T1000 (cell line): ENCODE results near the gene PPP1R11.
"Not testable (repeated sequence)": the region's sequence is repeated elsewhere in the genome, so short reads cannot be mapped to it uniquely, and the experiment has no call there.

Source experiments
- DNase-seq: peaks from one replicate; lab custom pipeline; 2025; ENCODE audit warnings: mixed read lengths; lab: John Stamatoyannopoulos, UW

Gene PPP1R11

GRCh38 chr6:30066577-30067459 lies at the start of gene PPP1R11:
Gene PPP1R11, plus strand, starts transcription at chr6:30067198. Its CDS starts 213 bp downstream, at chr6:30067411.
- peak; percentile 96 for DNase-seq

- DNase-seq = no peak
Observed at GRCh38 chr6:30019819-30020218, 47.2 kb upstream of the PPP1R11 start.

- no peak for DNase-seq
Observed at GRCh38 chr6:30020626-30021025, 46.4 kb upstream of the PPP1R11 start.

GRCh38 chr6:30022189-30022588 lies 44.8 kb upstream of the PPP1R11 start:
- DNase-seq = no peak

GRCh38 chr6:30022712-30023111 lies 44.3 kb upstream of the PPP1R11 start:
- not testable (repeated sequence) for DNase-seq

- DNase-seq = no peak
Observed at GRCh38 chr6:30025186-30025585, 41.8 kb upstream of the PPP1R11 start.

- DNase-seq = no peak
Observed at GRCh38 chr6:30029588-30029987, 37.4 kb upstream of the PPP1R11 start.

- no peak for DNase-seq
Observed at GRCh38 chr6:30031381-30031780, 35.6 kb upstream of the PPP1R11 start.

GRCh38 chr6:30033440-30033839 lies 33.6 kb upstream of the PPP1R11 start:
- DNase-seq = not testable (repeated sequence)

GRCh38 chr6:30035784-30036183 lies 31.2 kb upstream of the PPP1R11 start:
- DNase-seq = no peak

- no peak for DNase-seq
Observed at GRCh38 chr6:30037182-30037788, 29.7 kb upstream of the PPP1R11 start.

GRCh38 chr6:30041221-30041620 lies 25.8 kb upstream of the PPP1R11 start:
- DNase-seq = no peak

- no peak for DNase-seq
Observed at GRCh38 chr6:30041821-30042220, 25.2 kb upstream of the PPP1R11 start.

- no peak for DNase-seq
Observed at GRCh38 chr6:30042476-30042875, 24.5 kb upstream of the PPP1R11 start.

GRCh38 chr6:30042914-30043313 lies 24.1 kb upstream of the PPP1R11 start:
- no peak for DNase-seq

GRCh38 chr6:30043744-30044143 lies 23.3 kb upstream of the PPP1R11 start:
- no peak for DNase-seq

GRCh38 chr6:30044630-30045029 lies 22.4 kb upstream of the PPP1R11 start:
- DNase-seq = no peak

GRCh38 chr6:30047220-30047619 lies 19.8 kb upstream of the PPP1R11 start:
- DNase-seq = no peak

- DNase-seq = no peak
Observed at GRCh38 chr6:30053682-30054081, 13.3 kb upstream of the PPP1R11 start.

- no peak for DNase-seq
Observed at GRCh38 chr6:30055513-30055912, 11.5 kb upstream of the PPP1R11 start.

GRCh38 chr6:30060606-30061091 lies 6.3 kb upstream of the PPP1R11 start:
- DNase-seq = no peak

- peak; percentile 83 for DNase-seq
Observed at GRCh38 chr6:30061092-30061857, 5.7 kb upstream of the PPP1R11 start, which contains the start of gene POLR1H. Gene POLR1H, plus strand, starts transcription at chr6:30061265. Its CDS starts 260 bp downstream, at chr6:30061525.
